ENCODE results near the gene SPNS3. TPM values are rescaled to one million over a fixed set of nuclear protein-coding genes. Genes with fewer than 3 reads are reported as not detected.

The SPNS3 gene
- total RNA-seq, 3 donors from 2014 or later (not counting 1 experiment from before 2014, with no cell fraction given) = 1.2 to 2.1 (median 1.9) TPM

GRCh38 chr17:4393806-4394205 lies 39.9 kb upstream of the SPNS3 start:
- H3K4me1 Mint-ChIP-seq = peaks cover 0 to 6% of the 10 kb centered on the region in 2 donors
- ATAC-seq (no peak), DNase-seq (no peak)
- H3K36me3 Mint-ChIP-seq = no peaks in the 10 kb centered on the region
- no peaks in the 10 kb centered on the region for H3K27me3 Mint-ChIP-seq (ENCODE audit: low read depth in 2 of 2)
- peaks cover 9% of the 10 kb centered on the region for H3K4me1 ChIP-seq (ENCODE audit: control insufficient read depth, insufficient read depth, low read length)
- intact Hi-C loops (cut with micrococcal nuclease) = no loop called here
- H3K9me3 ChIP-seq (ENCODE audit: control insufficient read depth, insufficient read depth, low read length) = no peaks in the 10 kb centered on the region
- no peaks in the 10 kb centered on the region for H3K27me3 ChIP-seq (ENCODE audit: control insufficient read depth, insufficient read depth, low read length)
- H3K9me3 Mint-ChIP-seq = no peaks in the 10 kb centered on the region
- no peak overlapping the region for H3K27ac ChIP-seq (ENCODE audit: low read length)
- no peak overlapping the region for H3K27ac Mint-ChIP-seq
- TF ChIP-seq, protein P1, sequence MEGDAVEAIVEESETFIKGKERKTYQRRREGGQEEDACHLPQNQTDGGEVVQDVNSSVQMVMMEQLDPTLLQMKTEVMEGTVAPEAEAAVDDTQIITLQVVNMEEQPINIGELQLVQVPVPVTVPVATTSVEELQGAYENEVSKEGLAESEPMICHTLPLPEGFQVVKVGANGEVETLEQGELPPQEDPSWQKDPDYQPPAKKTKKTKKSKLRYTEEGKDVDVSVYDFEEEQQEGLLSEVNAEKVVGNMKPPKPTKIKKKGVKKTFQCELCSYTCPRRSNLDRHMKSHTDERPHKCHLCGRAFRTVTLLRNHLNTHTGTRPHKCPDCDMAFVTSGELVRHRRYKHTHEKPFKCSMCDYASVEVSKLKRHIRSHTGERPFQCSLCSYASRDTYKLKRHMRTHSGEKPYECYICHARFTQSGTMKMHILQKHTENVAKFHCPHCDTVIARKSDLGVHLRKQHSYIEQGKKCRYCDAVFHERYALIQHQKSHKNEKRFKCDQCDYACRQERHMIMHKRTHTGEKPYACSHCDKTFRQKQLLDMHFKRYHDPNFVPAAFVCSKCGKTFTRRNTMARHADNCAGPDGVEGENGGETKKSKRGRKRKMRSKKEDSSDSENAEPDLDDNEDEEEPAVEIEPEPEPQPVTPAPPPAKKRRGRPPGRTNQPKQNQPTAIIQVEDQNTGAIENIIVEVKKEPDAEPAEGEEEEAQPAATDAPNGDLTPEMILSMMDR (IDR thresholded peaks at IDR 0.05) = no peak
- no peaks in the 10 kb centered on the region for H3K36me3 ChIP-seq (ENCODE audit: control insufficient read depth, insufficient read depth, low read length)
- H3K4me3 ChIP-seq (ENCODE audit: low read length) = no peak overlapping the region
- no peak overlapping the region for H3K4me3 Mint-ChIP-seq
- WGBS (ENCODE audit: insufficient coverage) = 87% methylated on average over 6 of the region's 7 CpGs

GRCh38 chr17:4394208-4395110 lies 39.3 kb upstream of the SPNS3 start:
- Histone ChIP-seq H3K9me3 (ENCODE audit: control insufficient read depth, insufficient read depth, low read length) (no peaks in the 10 kb centered on the region), H3K27me3 (ENCODE audit: control insufficient read depth, insufficient read depth, low read length) (no peaks in the 10 kb centered on the region), H3K27ac (ENCODE audit: low read length) (no peak overlapping the region), H3K36me3 (ENCODE audit: control insufficient read depth, insufficient read depth, low read length) (no peaks in the 10 kb centered on the region), H3K4me3 (ENCODE audit: low read length) (no peak overlapping the region), H3K4me1 (ENCODE audit: control insufficient read depth, insufficient read depth, low read length) (peaks cover 9% of the 10 kb centered on the region)
- no peak overlapping the region for H3K27ac Mint-ChIP-seq
- TF ChIP-seq, protein P1 (IDR thresholded peaks at IDR 0.05) = no peak
- no peaks in the 10 kb centered on the region for H3K9me3 Mint-ChIP-seq
- DNase-seq (no peak), ATAC-seq (no peak)
- H3K27me3 Mint-ChIP-seq (ENCODE audit: low read depth in 2 of 2) = no peaks in the 10 kb centered on the region
- no peak overlapping the region for H3K4me3 Mint-ChIP-seq
- intact Hi-C loops (cut with micrococcal nuclease) = no loop called here
- WGBS (ENCODE audit: insufficient coverage) = 97% methylated on average over 5 of the region's 5 CpGs
- H3K4me1 Mint-ChIP-seq = peaks cover 0 to 6% of the 10 kb centered on the region in 2 donors
- no peaks in the 10 kb centered on the region for H3K36me3 Mint-ChIP-seq

DNA sequence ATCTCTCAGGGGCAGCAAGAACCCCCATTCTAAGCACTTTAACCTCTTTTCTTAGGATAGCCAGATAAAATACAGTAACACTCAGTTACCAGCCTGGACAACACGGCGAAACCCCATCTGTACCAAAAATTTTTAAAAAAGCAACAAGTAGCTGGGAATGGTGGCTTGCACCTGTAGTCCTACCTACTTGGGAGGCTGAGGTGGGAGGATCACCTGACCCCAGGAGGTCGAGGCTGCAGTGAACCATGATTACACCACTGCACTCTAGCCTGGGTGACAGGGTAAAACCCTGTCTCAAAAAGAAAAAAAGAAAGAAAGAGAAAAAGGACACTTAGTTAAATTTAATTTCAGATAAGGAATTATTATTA lies 38.6 kb upstream of the SPNS3 start:
- no peak overlapping the region for H3K27ac Mint-ChIP-seq
- H3K4me1 ChIP-seq (ENCODE audit: control insufficient read depth, insufficient read depth, low read length) = peaks cover 9% of the 10 kb centered on the region
- ATAC-seq = no peak
- no peaks in the 10 kb centered on the region for H3K36me3 Mint-ChIP-seq
- no peaks in the 10 kb centered on the region for H3K27me3 Mint-ChIP-seq (ENCODE audit: low read depth in 2 of 2)
- TF ChIP-seq, protein P1 (IDR thresholded peaks at IDR 0.05) = no peak
- WGBS (ENCODE audit: insufficient coverage) = 100% methylated on average over 2 of the region's 3 CpGs
- H3K27me3 ChIP-seq (ENCODE audit: control insufficient read depth, insufficient read depth, low read length) = no peaks in the 10 kb centered on the region
- no peaks in the 10 kb centered on the region for H3K36me3 ChIP-seq (ENCODE audit: control insufficient read depth, insufficient read depth, low read length)
- H3K4me1 Mint-ChIP-seq = peaks cover 0 to 6% of the 10 kb centered on the region in 2 donors
- intact Hi-C loops (cut with micrococcal nuclease) = no loop called here
- no peak overlapping the region for H3K4me3 ChIP-seq (ENCODE audit: low read length)
- H3K4me3 Mint-ChIP-seq = no peak overlapping the region
- no peak for DNase-seq
- H3K27ac ChIP-seq (ENCODE audit: low read length) = no peak overlapping the region
- H3K9me3 ChIP-seq (ENCODE audit: control insufficient read depth, insufficient read depth, low read length) = no peaks in the 10 kb centered on the region
- no peaks in the 10 kb centered on the region for H3K9me3 Mint-ChIP-seq

All from natural killer cell (primary cell).